H1 (cell line): Measurements from ENCODE around the gene TMED9. TPM values are rescaled to one million over a fixed set of nuclear protein-coding genes. Genes with fewer than 3 reads are reported as not detected.

Source experiments
- CTCF ChIA-PET: fragments of 300-600 bp; sonication (Branson Sonifier 250); formaldehyde crosslinking; loops from one replicate; lab custom pipeline; 2021; ENCODE audit not compliant: partially characterized antibody; lab: Charles Lee
- POLR2A ChIA-PET: fragments of 300-600 bp; sonication (Branson Sonifier 250); formaldehyde crosslinking; loops from one replicate; lab custom pipeline; 2021; ENCODE audit warnings: inconsistent platforms; ENCODE audit not compliant: partially characterized antibody; lab: Charles Lee
- DNase-seq, 2 experiments: peaks; one replicate each; pipeline versions ENCODE4 v3.0.0 to v3.0.0-alpha.2; 2010 to 2022; ENCODE audit warnings: low spot score in 2 of 2, low read depth in 1 of 2, mixed read lengths in 1 of 2
- FAIRE-seq: peaks from 2 replicates; lab custom pipeline; 2011; peaks lifted over from hg19 to GRCh38; lab: Jason Lieb, UNC
- H2AFZ ChIP-seq: 2 replicates; pipeline ENCODE4 v1.8.1; 2012; ENCODE audit warnings: low read length, inconsistent platforms
- H2AK5ac ChIP-seq: 2 replicates; pipeline ENCODE4 v1.6.1; 2013; ENCODE audit warnings: low read depth, low read length
- H2BK120ac ChIP-seq: replicated peaks from 2 replicates; pipeline ENCODE3; 2013; ENCODE audit warnings: low read depth, low read length, inconsistent platforms
- H2BK12ac ChIP-seq: 2 replicates; pipeline ENCODE4 v1.6.1; 2013; ENCODE audit warnings: low read depth, low read length
- H2BK15ac ChIP-seq: 2 replicates; pipeline ENCODE4 v1.6.1; 2013; ENCODE audit warnings: low read length
- H2BK20ac ChIP-seq: 2 replicates; pipeline ENCODE4 v1.6.1; 2013; ENCODE audit warnings: low read length
- H2BK5ac ChIP-seq: 2 replicates; pipeline ENCODE4 v1.6.1; 2013; ENCODE audit warnings: low read depth, low read length
- H3K14ac ChIP-seq: 2 replicates; pipeline ENCODE4 v1.6.1; 2013; ENCODE audit warnings: inconsistent platforms; ENCODE audit not compliant: insufficient read length
- H3K18ac ChIP-seq: 2 replicates; pipeline ENCODE4 v1.6.1; 2013; ENCODE audit warnings: low read length; ENCODE audit errors: extremely low read depth
- H3K23ac ChIP-seq: 2 replicates; pipeline ENCODE4 v1.6.1; 2013; ENCODE audit warnings: inconsistent platforms; ENCODE audit not compliant: insufficient read length
- H3K23me2 ChIP-seq: 2 replicates; pipeline ENCODE4 v1.6.1; 2013; ENCODE audit warnings: low read depth, low read length
- H3K27ac ChIP-seq: 2 replicates; pipeline ENCODE4 v1.6.1; 2011; ENCODE audit warnings: low read depth, low read length, inconsistent platforms
- H3K27me3 ChIP-seq, 4 experiments: replicated peaks in 1 of 4; 1 replicate in 1 of 4; 2 replicates in 3 of 4; pipeline versions ENCODE4 v1.6.1 to v1.8.1; 2011 to 2013; ENCODE audit warnings: low read length in 3 of 4, mild to moderate bottlenecking in 3 of 4, inconsistent platforms in 2 of 4, mixed read lengths in 2 of 4, moderate library complexity in 1 of 4; ENCODE audit not compliant: control insufficient read depth in 3 of 4, insufficient read depth in 3 of 4; ENCODE audit errors: extremely low read depth in 1 of 4
- H3K36me3 ChIP-seq, 4 experiments: 2 replicates each; pipeline versions ENCODE4 v1.6.1 to v1.8.1; 2011 to 2013; ENCODE audit warnings: mild to moderate bottlenecking in 4 of 4, low read length in 3 of 4, moderate library complexity in 2 of 4, control low read depth in 1 of 4, inconsistent platforms in 1 of 4; ENCODE audit not compliant: insufficient read depth in 4 of 4, control insufficient read depth in 2 of 4
- H3K4ac ChIP-seq: replicated peaks from 2 replicates; pipeline ENCODE3; 2013; ENCODE audit warnings: low read length, low read depth, mixed read lengths, inconsistent platforms; ENCODE audit not compliant: insufficient read length
- H3K4me1 ChIP-seq, 4 experiments: replicated peaks in 1 of 4; 1 replicate in 1 of 4; 2 replicates in 3 of 4; pipeline versions ENCODE4 v1.6.1 to v1.8.1; 2011 to 2013; ENCODE audit warnings: low read length in 3 of 4, inconsistent platforms in 2 of 4, mixed read lengths in 1 of 4; ENCODE audit not compliant: insufficient read depth in 4 of 4, control insufficient read depth in 3 of 4
- H3K4me2 ChIP-seq, 2 experiments: 2 replicates each; pipeline versions ENCODE4 v1.6.1 to v1.8.1; 2011 to 2013; ENCODE audit warnings: low read depth in 2 of 2, low read length in 2 of 2, control low read depth in 1 of 2, inconsistent platforms in 1 of 2, mild to moderate bottlenecking in 1 of 2; ENCODE audit not compliant: insufficient read depth in 1 of 2
- H3K4me3 ChIP-seq, 4 experiments: fragments of 200-600, 300-600 bp in 1 of 4; sonication (generic), shearing (Covaris generic), sonication (Bioruptor Twin) in 1 of 4; 2 replicates each; pipeline versions ENCODE4 v1.5.1 to v1.8.1; 2011 to 2016; ENCODE audit warnings: low read length in 4 of 4, low read depth in 3 of 4, control low read depth in 2 of 4, inconsistent platforms in 2 of 4, mild to moderate bottlenecking in 2 of 4, mixed read lengths in 1 of 4, moderate library complexity in 1 of 4; ENCODE audit not compliant: insufficient read depth in 2 of 4; ENCODE audit errors: extremely low read depth in 1 of 4
- H3K56ac ChIP-seq: replicated peaks from 2 replicates; pipeline ENCODE3; 2013; ENCODE audit warnings: low read depth, mild to moderate bottlenecking, mixed read lengths, low read length, inconsistent platforms; ENCODE audit not compliant: insufficient read length
- H3K79me1 ChIP-seq: 2 replicates; pipeline ENCODE4 v1.6.1; 2013; ENCODE audit warnings: low read depth, low read length, control low read depth
- H3K79me2 ChIP-seq, 2 experiments: 2 replicates each; pipeline versions ENCODE4 v1.6.1 to v1.8.1; 2012 to 2013; ENCODE audit warnings: low read length in 2 of 2, mild to moderate bottlenecking in 2 of 2, inconsistent platforms in 1 of 2; ENCODE audit not compliant: insufficient read depth in 2 of 2, control insufficient read depth in 1 of 2
- H3K9ac ChIP-seq, 4 experiments: replicated peaks in 1 of 4; 1 replicate in 1 of 4; 2 replicates in 3 of 4; pipeline versions ENCODE4 v1.6.1 to v1.8.1; 2011 to 2013; ENCODE audit warnings: low read depth in 3 of 4, low read length in 3 of 4, control low read depth in 2 of 4, mild to moderate bottlenecking in 2 of 4, moderate library complexity in 2 of 4, inconsistent platforms in 1 of 4; ENCODE audit errors: extremely low read depth in 1 of 4
- H3K9me3 ChIP-seq, 2 experiments: 2 replicates each; pipeline versions ENCODE4 v1.6.1 to v1.8.1; 2012 to 2013; ENCODE audit warnings: mild to moderate bottlenecking in 2 of 2, moderate library complexity in 2 of 2, control low read depth in 1 of 2, inconsistent platforms in 1 of 2, low read depth in 1 of 2, low read length in 1 of 2, mixed read lengths in 1 of 2; ENCODE audit not compliant: insufficient read depth in 2 of 2
- H4K20me1 ChIP-seq, 2 experiments: replicated peaks in 1 of 2; 2 replicates each; pipeline versions ENCODE3 to v1.8.1; 2011 to 2013; ENCODE audit warnings: inconsistent platforms in 2 of 2, low read length in 2 of 2, mild to moderate bottlenecking in 1 of 2; ENCODE audit not compliant: insufficient read depth in 2 of 2, control insufficient read depth in 1 of 2
- H4K5ac ChIP-seq: 2 replicates; pipeline ENCODE4 v1.6.1; 2013; ENCODE audit warnings: low read length, low read depth, mixed read lengths, inconsistent platforms; ENCODE audit not compliant: insufficient read length
- H4K8ac ChIP-seq: 2 replicates; pipeline ENCODE4 v1.8.0; 2013; ENCODE audit warnings: mild to moderate bottlenecking, moderate library complexity, low read length, inconsistent platforms; ENCODE audit not compliant: insufficient read depth; ENCODE audit errors: extremely low read depth
- H4K91ac ChIP-seq: replicated peaks from 2 replicates; pipeline ENCODE3; 2013; ENCODE audit warnings: low read length, mixed read lengths, inconsistent platforms; ENCODE audit not compliant: insufficient read length
- ASH2L ChIP-seq: fragments of 200-600, 300-600 bp; sonication (generic); IDR thresholded peaks from one replicate; pipeline ENCODE4 v1.7.1; 2017; ENCODE audit warnings: low read length
- BACH1 ChIP-seq: IDR thresholded peaks from 2 replicates; pipeline ENCODE4 v1.6.1; 2012; ENCODE audit warnings: low read length, improper control_type of control experiment
- BCL11A ChIP-seq, 2 experiments: IDR thresholded peaks; one replicate each; pipeline ENCODE4 v1.6.1; 2011; ENCODE audit warnings: low read depth in 2 of 2, low read length in 2 of 2, mild to moderate bottlenecking in 2 of 2
- CTBP2 ChIP-seq: IDR thresholded peaks from 2 replicates; pipeline ENCODE4 v1.7.0; 2011; ENCODE audit warnings: borderline replicate concordance, mild to moderate bottlenecking, moderate library complexity, mixed read lengths, low read length; ENCODE audit not compliant: insufficient read depth, insufficient read length
- EP300 ChIP-seq, 2 experiments: IDR thresholded peaks; 1 replicate in 1 of 2; 2 replicates in 1 of 2; pipeline ENCODE4 v1.6.1; 2011 to 2012; ENCODE audit warnings: low read depth in 2 of 2, low read length in 2 of 2, mild to moderate bottlenecking in 2 of 2, borderline replicate concordance in 1 of 2, inconsistent platforms in 1 of 2, moderate library complexity in 1 of 2
- KDM1A ChIP-seq: fragments of 200-600, 300-600 bp; sonication (generic); IDR thresholded peaks from 2 replicates; pipeline ENCODE4 v1.7.1; 2016; ENCODE audit warnings: mild to moderate bottlenecking, low read length, borderline replicate concordance
- NANOG ChIP-seq: IDR thresholded peaks from 2 replicates; pipeline ENCODE4 v1.6.1; 2011; ENCODE audit warnings: low read length, low read depth, mild to moderate bottlenecking, inconsistent platforms; ENCODE audit not compliant: insufficient read depth, poor library complexity, severe bottlenecking
- POLR2A ChIP-seq, 2 experiments: IDR thresholded peaks; 1 replicate in 1 of 2; 2 replicates in 1 of 2; pipeline ENCODE4 v1.6.1; 2011; ENCODE audit warnings: low read depth in 2 of 2, low read length in 2 of 2, mild to moderate bottlenecking in 2 of 2; ENCODE audit errors: control extremely low read depth in 1 of 2
- SAP30 ChIP-seq: fragments of 300-600 bp; sonication (generic); IDR thresholded peaks from 2 replicates; pipeline ENCODE4 v1.7.1; 2012; ENCODE audit warnings: low read length, moderate library complexity, mild to moderate bottlenecking, inconsistent platforms; ENCODE audit not compliant: insufficient read depth, insufficient replicate concordance
- SIRT6 ChIP-seq: IDR thresholded peaks from one replicate; pipeline ENCODE4 v1.7.1; 2012; ENCODE audit warnings: low read length, inconsistent platforms
- SP4 ChIP-seq: IDR thresholded peaks from 2 replicates; pipeline ENCODE4 v1.6.1; 2012; ENCODE audit warnings: low read length, inconsistent platforms
- SRF ChIP-seq: IDR thresholded peaks from 2 replicates; pipeline ENCODE4 v1.6.1; 2011; ENCODE audit warnings: mild to moderate bottlenecking, low read depth, low read length, moderate library complexity
- WGBS, 2 experiments: shearing (Covaris generic) in 1 of 2; methylation state at CpG; one replicate each; pipeline versions ENCODE4 v1.1.6 to v1.1.7; 2013 to 2015; ENCODE audit warnings: low lambda C conversion rate in 2 of 2, mixed read lengths in 2 of 2, inconsistent platforms in 1 of 2, low coverage in 1 of 2, missing lambda C conversion rate in 1 of 2; ENCODE audit not compliant: insufficient replicate concordance in 2 of 2, insufficient coverage in 1 of 2, insufficient read length in 1 of 2; ENCODE audit errors: extremely low coverage in 1 of 2, missing lambda C conversion rate in 1 of 2; 5-methylcytosine and 5-hydroxymethylcytosine counted together
- polyA plus RNA-seq, 7 experiments: library from polyadenylated mRNA; depleted of rRNA in 3 of 7; stranded (reverse) in 5 of 7; unstranded in 2 of 7; fragments of >200 nt in 5 of 7; fragments of 200-250 nt in 2 of 7; gene quantifications; 1 replicate in 5 of 7; 2 replicates in 1 of 7; 4 replicates in 1 of 7; pipeline versions ENCODE4 v1.2.1 to v1.2.3, GENCODE V29; 2011 to 2013; ENCODE audit warnings: missing spikeins in 2 of 7, mixed read lengths in 2 of 7
- total RNA-seq: library from RNA; stranded (reverse); fragmentation: NEBNext Ultra II Directional; extraction: Animal tissue kit (Norgen Biotek cat#: 25700); gene quantifications from 2 replicates; pipeline ENCODE4 v1.2.1, GENCODE V29; 2021

Gene TMED9
- total and polyA plus RNA-seq, 2 of the 8 experiments (the other 6 are each of a cell fraction or from before 2014, with no cell fraction given) = 130 to 160 TPM

DNA sequence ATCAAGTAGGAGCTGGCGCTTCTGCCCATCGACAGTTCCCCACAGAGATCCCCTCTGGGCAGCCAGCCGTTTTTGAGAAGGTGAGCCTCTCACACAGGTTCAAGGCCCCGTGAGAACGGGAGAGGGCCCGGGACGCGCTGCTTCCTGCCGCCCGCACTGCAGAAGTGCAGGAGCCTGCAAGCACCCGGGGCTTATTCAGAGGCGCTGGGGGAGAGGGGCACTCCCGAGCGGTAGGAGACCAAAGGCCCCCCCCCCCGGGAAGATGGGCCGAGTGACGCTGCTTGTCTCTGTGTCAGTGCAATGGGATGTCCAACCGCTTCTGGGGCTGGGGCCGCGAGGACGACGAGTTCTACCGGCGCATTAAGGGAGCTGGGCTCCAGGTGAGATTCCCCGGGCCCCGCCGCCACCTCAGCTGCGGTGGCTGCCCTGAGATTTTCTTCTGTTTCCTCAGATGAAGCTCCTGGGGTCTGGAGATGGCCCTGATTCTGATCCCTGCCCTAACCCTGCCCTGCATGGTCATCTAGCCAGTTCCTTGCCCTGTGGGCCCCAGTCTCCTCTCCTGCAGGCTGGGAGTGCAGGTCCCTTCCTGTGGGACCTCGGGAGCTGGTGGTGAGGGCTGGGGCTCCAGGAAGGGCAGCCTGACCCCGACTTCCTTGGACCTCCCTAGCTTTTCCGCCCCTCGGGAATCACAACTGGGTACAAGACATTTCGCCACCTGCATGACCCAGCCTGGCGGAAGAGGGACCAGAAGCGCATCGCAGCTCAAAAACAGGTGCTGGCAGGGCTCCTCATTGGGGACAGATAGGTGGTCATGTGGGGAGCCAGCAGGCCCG, 16.5 kb downstream of the TMED9 start:
- Histone ChIP-seq H3K56ac (no peak overlapping the region), H3K14ac (no peak overlapping the region), H3K9me3 (no peaks in the 10 kb centered on the region), H3K4me3 (no peak overlapping the region), H2BK120ac (no peak overlapping the region), H3K4me1 (peaks cover 0 to 17% (median 10%) of the 10 kb centered on the region in 4 experiments; a peak in 5 of 7 replicates), H4K91ac (no peak overlapping the region), H3K9ac (no peak overlapping the region), H3K36me3 (peaks cover 0 to 7% (median 0%) of the 10 kb centered on the region in 4 experiments; a peak in 2 of 8 replicates), H2BK12ac (no peak overlapping the region), H4K20me1 (peaks cover 0 to 4% of the 10 kb centered on the region in 2 experiments), H3K23ac (no peak overlapping the region), H3K79me1 (no peaks in the 10 kb centered on the region), H2BK20ac (no peak overlapping the region), H3K18ac (no peak overlapping the region), H4K8ac (no peak overlapping the region), H3K79me2 (no peaks in the 10 kb centered on the region), H2BK5ac (no peak overlapping the region; the same call in 1 of the 2 replicates), H2AK5ac (no peak overlapping the region), H3K4me2 (peak overlapping the region in 1 of 2 experiments; percentile 59; a peak in 1 of 4 replicates), H2AFZ (no peak overlapping the region), H3K27me3 (no peaks in the 10 kb centered on the region), H2BK15ac (no peak overlapping the region), H3K4ac (no peak overlapping the region), H3K23me2 (no peaks in the 10 kb centered on the region), H4K5ac (no peak overlapping the region), H3K27ac (no peak overlapping the region)
- DNase-seq (no peak), FAIRE-seq (no peak)
- 92% methylated on average over 36 of the region's 37 CpGs; no CpG with 5 or more reads in 1 of the 2 experiments for WGBS, 2 experiments
- ChIA-PET CTCF (interaction anchor here (0.6 to 2.4 kb wide), 15 partner anchors 9 to 454 kb away, joined by 3 to 14 read pairs (median 4); no protein-coding TSS in a partner anchor), POLR2A (interaction anchor here (0.7 to 8.5 kb wide), 5 partner anchors 8 to 91 kb away, joined by 3 to 72 read pairs (median 4); partner anchors contain the start of genes B4GALT7 and TMED9)
- TF ChIP-seq SRF (no peak), SAP30 (no peak), POLR2A (IDR thresholded peaks at IDR 0.05; ENCODE audit: control extremely low read depth in 1 of 2, low read depth in 2 of 2, low read length in 2 of 2) (no peak), KDM1A (no peak), CTBP2 (no peak), NANOG (no peak), BACH1 (no peak), SP4 (no peak), SIRT6 (no peak), EP300 (IDR thresholded peaks at IDR 0.05; ENCODE audit: borderline replicate concordance in 1 of 2, low read depth in 2 of 2, low read length in 2 of 2) (no peak), BCL11A (IDR thresholded peaks at IDR 0.05; ENCODE audit: low read depth in 2 of 2, low read length in 2 of 2) (no peak), ASH2L (no peak)
